GM15510 (cell line): Measurements from ENCODE around the gene C21orf91.

Source experiments
- POLR2A ChIP-seq: IDR thresholded peaks from 3 replicates; pipeline ENCODE4 v1.6.1; 2011; ENCODE audit warnings: borderline replicate concordance; ENCODE audit not compliant: insufficient read length; ENCODE audit errors: extremely low read depth

The C21orf91 gene

GRCh38 chr21:17763288-17764037 is 55.7 kb downstream of the C21orf91 start:
- no peak for TF ChIP-seq POLR2A

DNA sequence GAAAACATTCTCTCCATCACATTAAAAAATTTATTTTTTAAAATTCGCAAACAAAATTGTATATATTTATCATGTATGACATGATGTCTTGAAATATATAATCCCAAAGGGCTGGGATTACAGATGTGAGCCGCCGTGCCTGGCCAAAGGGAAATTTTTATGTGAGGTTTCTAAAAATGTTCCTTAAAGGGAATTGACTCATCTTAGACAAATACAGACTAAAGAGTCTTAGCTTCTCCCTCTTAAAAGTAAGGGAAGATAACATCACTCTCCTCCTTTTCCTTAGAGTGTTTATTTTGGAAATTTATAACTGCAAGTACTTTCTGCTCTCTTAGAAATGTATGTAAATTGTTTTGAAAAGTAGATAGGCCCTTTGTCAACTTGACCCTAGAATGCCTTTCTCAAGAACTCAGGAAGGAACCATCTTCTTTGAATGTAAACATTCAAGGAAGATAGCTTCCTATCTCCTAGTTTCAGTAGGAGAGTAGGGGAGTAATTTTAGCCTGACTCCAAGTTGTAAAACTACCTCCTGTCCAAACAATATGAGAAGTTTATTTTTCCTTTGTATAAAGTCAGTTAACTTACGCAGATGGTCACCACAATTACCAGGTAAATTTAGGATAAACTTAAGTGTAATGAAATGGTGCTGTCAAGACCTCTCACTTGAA is 59.5 kb downstream of the C21orf91 start:
- TF ChIP-seq POLR2A, result no peak

- no peak for TF ChIP-seq POLR2A
These were observed 60.5 kb downstream of the C21orf91 start for GRCh38 chr21:17758683-17759082.

- TF ChIP-seq POLR2A, result no peak
These were observed 61.5 kb downstream of the C21orf91 start for GRCh38 chr21:17757671-17758070.

- TF ChIP-seq POLR2A, result no peak
These were observed 65.4 kb downstream of the C21orf91 start for GRCh38 chr21:17753736-17754135.

DNA sequence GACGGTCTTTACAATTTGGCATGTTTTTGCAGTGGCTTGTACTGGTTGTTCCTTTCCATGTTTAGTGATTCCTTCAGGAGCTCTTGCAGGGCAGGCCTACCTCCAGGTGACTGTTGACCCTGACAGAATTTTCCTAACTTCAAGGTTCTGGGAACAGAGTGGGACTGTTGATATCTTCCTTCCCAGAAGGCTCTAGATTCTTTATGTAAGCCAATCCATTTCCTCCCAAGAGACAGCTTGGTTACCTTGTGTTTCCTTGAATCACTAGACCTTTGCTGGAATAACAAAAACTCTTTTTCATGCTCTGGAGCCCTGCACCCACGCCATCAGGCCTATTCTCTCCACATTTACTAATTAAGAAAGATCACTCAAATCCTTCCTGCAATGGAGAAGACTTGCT is 67.0 kb downstream of the C21orf91 start:
- no peak for TF ChIP-seq POLR2A

DNA sequence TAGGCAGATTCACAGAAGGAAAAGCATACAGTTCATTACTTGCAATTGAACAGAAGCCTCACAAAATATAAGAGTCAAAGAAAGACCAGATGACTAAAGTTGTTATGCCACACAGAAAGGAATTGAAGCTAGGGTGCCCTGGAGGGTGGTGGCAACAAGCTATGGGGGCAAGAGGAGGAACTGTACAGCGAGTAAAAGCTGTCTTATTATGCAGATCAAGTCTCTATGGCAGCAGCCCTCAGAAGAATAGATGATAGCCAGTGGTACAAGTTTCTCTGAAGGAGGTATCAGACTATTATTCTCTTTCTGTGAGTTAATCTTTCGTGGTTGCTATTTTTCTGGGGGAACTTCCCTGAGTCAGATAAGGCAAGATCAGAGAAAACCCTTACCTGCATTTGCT is 72.2 kb downstream of the C21orf91 start:
- no peak for TF ChIP-seq POLR2A

DNA sequence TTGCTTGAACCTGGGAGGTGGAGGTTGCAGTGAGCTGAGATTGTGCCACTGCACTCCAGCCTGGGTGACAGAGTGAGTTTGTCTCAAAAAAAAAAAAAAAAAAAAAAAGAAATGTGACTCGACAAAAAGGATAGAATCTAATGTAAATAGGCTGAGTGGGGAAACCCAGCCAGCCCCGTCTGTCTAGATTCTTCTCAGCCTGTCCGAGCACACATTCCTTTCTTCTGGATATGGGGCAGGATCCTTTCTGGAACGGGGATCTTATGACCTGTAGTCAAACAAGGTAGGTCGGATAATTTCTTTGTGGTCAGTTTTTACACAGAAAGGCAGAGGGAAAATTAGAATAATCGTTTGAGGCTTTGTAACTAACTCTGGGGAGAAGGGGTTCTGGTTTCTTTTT is 74.1 kb downstream of the C21orf91 start:
- no peak for TF ChIP-seq POLR2A

- no peak for TF ChIP-seq POLR2A
These were observed 76.1 kb downstream of the C21orf91 start for GRCh38 chr21:17742940-17743592.

GRCh38 chr21:17742181-17742580 is 77.0 kb downstream of the C21orf91 start:
- no peak for TF ChIP-seq POLR2A
